ENCODE measurements around the gene FASN. TPM values are rescaled to one million over a fixed set of nuclear protein-coding genes. Genes with fewer than 3 reads are reported as not detected.
A peak's percentile ranks its signal among the peaks of the same experiment; 100 is the strongest.

The FASN gene
- total and polyA plus RNA-seq, 9 donors: 1.3 to 168 (median 42.7) TPM

DNA sequence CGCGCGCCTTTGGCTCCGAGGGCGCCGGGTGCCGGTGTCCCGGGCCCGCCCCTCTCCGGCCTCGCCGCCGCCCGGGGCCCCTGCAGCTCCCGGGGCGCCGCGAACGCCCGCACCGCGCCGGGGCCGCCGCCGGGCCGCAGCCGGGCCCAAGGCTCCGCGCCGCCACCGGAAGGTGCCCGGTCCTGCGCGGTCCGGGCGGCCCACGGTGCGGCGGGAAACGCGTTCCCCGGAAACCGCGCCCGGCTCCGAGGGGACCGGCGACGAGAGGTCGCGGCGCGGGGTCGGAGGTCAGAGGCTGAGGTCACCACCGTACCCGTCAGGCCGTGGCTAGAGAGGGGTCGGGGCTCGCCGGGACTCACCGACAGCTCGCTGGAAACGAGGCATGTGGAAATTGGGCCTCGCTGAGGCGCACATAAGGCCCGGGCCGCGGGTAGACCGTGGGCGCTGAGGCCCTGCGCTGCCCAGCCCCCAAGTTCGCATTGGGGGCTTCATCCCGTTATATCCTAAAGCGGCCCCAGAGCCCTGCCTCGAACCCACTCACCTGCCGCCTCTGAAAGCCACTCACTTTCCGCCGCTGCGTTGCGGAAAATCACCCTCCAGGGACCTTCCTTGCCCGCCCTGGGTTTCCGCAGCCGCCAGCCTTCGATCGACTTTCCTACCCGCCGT is 32.3 kb downstream of the FASN start, which contains the start of gene DUS1L:
Gene DUS1L (minus strand): TSS at position 167 of the 666 bp plus-strand sequence. CDS start 745 bp downstream, outside the sequence.
- Histone ChIP-seq H3K9me3 (no peaks in the 10 kb centered on the region), H3K36me3 (no peaks in the 10 kb centered on the region), H3K27ac (peak within 1 kb of the TSS; percentile 74 to 81), H3K27me3 (no peaks in the 10 kb centered on the region), H3K4me1 (ENCODE audit: insufficient read depth) (peaks cover 6% of the 10 kb centered on the region), H3K4me3 (peak within 1 kb of the TSS; percentile 95)
- TF ChIP-seq, protein P1, sequence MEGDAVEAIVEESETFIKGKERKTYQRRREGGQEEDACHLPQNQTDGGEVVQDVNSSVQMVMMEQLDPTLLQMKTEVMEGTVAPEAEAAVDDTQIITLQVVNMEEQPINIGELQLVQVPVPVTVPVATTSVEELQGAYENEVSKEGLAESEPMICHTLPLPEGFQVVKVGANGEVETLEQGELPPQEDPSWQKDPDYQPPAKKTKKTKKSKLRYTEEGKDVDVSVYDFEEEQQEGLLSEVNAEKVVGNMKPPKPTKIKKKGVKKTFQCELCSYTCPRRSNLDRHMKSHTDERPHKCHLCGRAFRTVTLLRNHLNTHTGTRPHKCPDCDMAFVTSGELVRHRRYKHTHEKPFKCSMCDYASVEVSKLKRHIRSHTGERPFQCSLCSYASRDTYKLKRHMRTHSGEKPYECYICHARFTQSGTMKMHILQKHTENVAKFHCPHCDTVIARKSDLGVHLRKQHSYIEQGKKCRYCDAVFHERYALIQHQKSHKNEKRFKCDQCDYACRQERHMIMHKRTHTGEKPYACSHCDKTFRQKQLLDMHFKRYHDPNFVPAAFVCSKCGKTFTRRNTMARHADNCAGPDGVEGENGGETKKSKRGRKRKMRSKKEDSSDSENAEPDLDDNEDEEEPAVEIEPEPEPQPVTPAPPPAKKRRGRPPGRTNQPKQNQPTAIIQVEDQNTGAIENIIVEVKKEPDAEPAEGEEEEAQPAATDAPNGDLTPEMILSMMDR (IDR thresholded peaks at IDR 0.05): no peak
- TF ChIP-seq POLR2A (IDR thresholded peaks at IDR 0.05): no peak
- intact Hi-C loops (cut with DNase I): no loop called here
- peak; percentile 55 to 84 (median 77) for DNase-seq
- WGBS, 3 donors: 11 to 19% (median 16%) methylated on average over 52 to 88 of the region's 88 CpGs

DNA sequence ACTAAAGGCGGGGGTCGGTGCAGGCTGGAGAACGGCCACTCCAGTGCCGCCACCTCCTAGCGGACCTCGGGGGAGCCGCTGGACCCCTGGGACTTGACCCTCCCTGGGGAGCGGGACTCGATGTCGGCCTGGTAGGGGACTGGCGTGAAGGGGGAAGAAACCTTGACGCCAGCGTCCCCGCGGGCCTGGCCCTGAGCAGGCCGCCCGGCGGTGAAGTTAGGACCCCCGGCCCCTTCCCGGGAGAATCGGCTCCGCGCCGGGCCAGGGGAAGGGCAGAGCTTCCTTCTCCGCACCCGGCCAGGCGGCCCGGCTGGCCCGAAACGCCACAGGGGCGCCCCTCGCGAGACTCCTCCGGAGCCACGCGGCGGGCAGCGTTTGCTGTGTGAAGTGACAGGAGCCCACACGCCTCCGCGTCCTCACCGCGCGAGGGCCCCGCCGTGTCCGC is 32.8 kb downstream of the FASN start:
- peak overlapping the region; percentile 95 for H3K4me3 ChIP-seq
- intact Hi-C loops (cut with DNase I): no loop called here
- H3K27ac ChIP-seq: peak overlapping the region; percentile 19 to 64
- H3K4me1 ChIP-seq (ENCODE audit: insufficient read depth): peaks cover 6% of the 10 kb centered on the region
- no peaks in the 10 kb centered on the region for H3K9me3 ChIP-seq
- H3K27me3 ChIP-seq: no peaks in the 10 kb centered on the region
- no peaks in the 10 kb centered on the region for H3K36me3 ChIP-seq
- 0 to 1% (median 1%) methylated on average over 31 to 47 of the region's 47 CpGs for WGBS, 3 donors
- TF ChIP-seq EP300 (IDR thresholded peaks at IDR 0.05) (no peak), POLR2A (IDR thresholded peaks at IDR 0.05) (no peak)
- TF ChIP-seq, protein P1 (IDR thresholded peaks at IDR 0.05): no peak
- DNase-seq: no peak

DNA sequence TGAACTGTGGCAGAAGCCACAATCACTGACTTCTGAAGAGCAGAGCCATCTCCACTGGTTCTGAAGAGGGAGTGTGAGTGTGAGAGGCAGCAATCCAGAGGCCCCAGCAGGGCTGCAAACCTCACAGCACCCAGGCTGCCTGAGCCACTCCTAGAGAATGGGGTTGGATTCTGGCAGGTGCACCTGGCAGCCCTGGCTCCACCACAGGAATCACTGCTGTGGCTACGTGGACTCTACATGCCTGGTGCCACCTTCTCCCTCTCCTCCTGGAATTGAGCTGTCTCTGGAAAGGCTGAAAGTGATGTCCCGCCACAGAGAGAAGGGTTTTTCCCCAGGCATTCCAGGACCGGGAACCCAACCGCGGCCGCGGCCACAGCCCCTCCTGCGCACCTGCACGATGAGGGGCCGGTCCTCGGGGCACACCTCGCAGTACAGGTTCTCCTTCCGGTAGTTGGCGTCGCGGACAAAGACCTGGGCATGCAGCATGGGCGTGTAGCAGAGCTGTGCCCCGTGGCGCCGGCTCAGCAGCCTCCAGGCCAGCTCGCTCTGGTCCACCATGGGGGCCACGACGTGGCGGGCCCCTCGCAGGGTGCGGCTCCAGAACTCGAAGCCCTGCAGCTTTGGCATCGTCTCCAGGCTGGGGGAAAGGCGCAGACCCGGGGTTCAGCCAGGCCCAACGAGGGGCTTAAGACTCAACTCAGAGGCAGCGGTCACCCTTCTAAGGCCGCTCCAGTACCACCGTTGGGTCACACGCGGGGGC is 33.4 kb downstream of the FASN start:
- no peaks in the 10 kb centered on the region for H3K36me3 ChIP-seq
- no peaks in the 10 kb centered on the region for H3K27me3 ChIP-seq
- intact Hi-C loops (cut with DNase I): no loop called here
- 25 to 59% (median 27%) methylated on average over 16 to 36 of the region's 36 CpGs for WGBS, 3 donors
- DNase-seq: no peak
- no peaks in the 10 kb centered on the region for H3K9me3 ChIP-seq
- H3K27ac ChIP-seq: peak overlapping the region in 1 of 2 donors; percentile 64
- peaks cover 6% of the 10 kb centered on the region for H3K4me1 ChIP-seq (ENCODE audit: insufficient read depth)
- TF ChIP-seq EP300 (IDR thresholded peaks at IDR 0.05) (no peak), POLR2A (IDR thresholded peaks at IDR 0.05) (no peak)
- TF ChIP-seq, protein P1 (IDR thresholded peaks at IDR 0.05): no peak
- peak overlapping the region; percentile 95 for H3K4me3 ChIP-seq

DNA sequence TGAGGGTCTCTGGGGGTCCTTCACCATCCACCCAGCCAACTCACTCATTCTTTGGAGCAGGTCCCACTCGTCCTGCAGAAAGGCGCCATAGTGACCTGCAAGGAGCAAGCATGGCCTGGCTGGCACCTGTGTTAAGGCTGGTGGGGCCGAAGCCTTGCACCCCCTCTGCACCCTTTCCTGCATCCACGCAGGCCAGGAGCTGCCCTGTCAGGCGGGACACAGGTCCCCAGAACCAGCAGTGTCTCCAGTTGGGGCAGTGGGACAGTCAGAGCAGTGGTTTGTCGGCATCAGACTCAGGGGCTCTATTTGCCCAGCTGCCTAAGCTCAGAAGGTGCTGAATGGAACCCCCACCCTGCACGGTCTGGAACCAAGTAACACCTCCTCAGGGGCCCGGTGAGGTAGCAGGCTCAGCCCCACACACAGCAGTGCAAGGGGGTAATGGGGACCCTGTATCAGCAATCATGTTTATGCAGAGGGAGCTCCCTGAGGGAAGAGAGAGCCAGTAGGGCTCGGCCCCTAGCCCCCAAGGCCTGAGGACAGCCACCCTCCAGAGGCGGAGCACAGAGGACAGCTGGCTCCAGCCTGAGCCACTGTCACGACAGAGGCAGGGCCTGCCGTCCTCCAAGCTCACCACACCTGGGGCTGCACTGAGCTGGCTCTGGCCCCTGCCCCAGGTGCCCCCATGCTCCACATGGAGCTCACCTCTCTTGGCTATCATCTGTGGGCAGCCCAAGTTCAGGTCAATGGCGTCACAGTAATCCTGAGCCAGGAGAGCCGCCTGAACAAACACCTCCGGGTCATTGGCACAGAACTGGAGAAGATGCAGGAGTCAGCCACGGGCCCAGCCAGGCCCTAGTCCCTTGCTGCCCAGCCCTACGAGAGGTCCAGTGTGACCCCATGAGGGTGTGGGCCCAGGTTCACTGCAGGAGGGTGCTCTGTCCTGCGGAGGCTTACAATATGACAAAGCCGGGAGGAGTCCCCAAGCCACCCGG is 34.3 kb downstream of the FASN start:
- H3K9me3 ChIP-seq: no peaks in the 10 kb centered on the region
- TF ChIP-seq, protein P1 (IDR thresholded peaks at IDR 0.05): no peak
- TF ChIP-seq POLR2A (IDR thresholded peaks at IDR 0.05): no peak
- TF ChIP-seq EP300 (IDR thresholded peaks at IDR 0.05): no peak
- DNase-seq: no peak
- WGBS, 3 donors: 75 to 84% (median 78%) methylated on average over 14 to 20 of the region's 20 CpGs
- peaks cover 6% of the 10 kb centered on the region for H3K4me1 ChIP-seq (ENCODE audit: insufficient read depth)
- no peaks in the 10 kb centered on the region for H3K27me3 ChIP-seq
- H3K27ac ChIP-seq: no peak overlapping the region
- intact Hi-C loops (cut with DNase I): no loop called here
- H3K36me3 ChIP-seq: no peaks in the 10 kb centered on the region
- no peak overlapping the region for H3K4me3 ChIP-seq

Data from ovary (tissue), 9 donors.